ENCODE results near the gene OMD.

- TF ChIP-seq, protein P1, sequence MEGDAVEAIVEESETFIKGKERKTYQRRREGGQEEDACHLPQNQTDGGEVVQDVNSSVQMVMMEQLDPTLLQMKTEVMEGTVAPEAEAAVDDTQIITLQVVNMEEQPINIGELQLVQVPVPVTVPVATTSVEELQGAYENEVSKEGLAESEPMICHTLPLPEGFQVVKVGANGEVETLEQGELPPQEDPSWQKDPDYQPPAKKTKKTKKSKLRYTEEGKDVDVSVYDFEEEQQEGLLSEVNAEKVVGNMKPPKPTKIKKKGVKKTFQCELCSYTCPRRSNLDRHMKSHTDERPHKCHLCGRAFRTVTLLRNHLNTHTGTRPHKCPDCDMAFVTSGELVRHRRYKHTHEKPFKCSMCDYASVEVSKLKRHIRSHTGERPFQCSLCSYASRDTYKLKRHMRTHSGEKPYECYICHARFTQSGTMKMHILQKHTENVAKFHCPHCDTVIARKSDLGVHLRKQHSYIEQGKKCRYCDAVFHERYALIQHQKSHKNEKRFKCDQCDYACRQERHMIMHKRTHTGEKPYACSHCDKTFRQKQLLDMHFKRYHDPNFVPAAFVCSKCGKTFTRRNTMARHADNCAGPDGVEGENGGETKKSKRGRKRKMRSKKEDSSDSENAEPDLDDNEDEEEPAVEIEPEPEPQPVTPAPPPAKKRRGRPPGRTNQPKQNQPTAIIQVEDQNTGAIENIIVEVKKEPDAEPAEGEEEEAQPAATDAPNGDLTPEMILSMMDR (IDR thresholded peaks at IDR 0.05), result no peak
- no peak for TF ChIP-seq EZH2 (IDR thresholded peaks at IDR 0.05; ENCODE audit: borderline replicate concordance, insufficient read depth, low read depth, low read length, poor library complexity, severe bottlenecking)
These were observed 45.3 kb downstream of the OMD start for GRCh38 chr9:92378865-92379560.
